ENCODE results near the gene BTBD9.
A peak's percentile ranks its signal among the peaks of the same experiment; 100 is the strongest.

The BTBD9 gene

DNA sequence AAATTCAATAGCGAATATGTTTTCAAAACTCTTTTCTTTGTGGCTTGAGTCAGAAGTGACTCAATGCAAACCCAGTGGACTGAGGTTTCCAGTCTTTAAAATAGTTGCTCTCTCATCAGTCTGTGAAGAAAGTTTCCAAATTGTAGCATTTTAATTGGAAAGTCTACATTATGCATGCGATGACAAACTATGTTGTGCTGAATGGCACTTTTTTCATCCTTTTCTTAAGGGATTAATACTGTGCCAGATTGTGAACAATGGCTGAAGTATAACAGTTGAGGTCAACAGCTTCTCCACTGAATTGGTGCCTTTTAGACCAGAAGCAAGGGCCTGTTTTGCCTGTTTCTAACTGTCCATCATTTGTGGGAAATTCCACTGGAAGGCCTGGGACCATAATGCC lies 377.1 kb downstream of the BTBD9 start:
- TF ChIP-seq TSHZ2 (CRISPR knock-in tag; IDR thresholded peaks at IDR 0.05) (no peak), TOX (CRISPR knock-in tag; IDR thresholded peaks at IDR 0.05; ENCODE audit: borderline replicate concordance) (no peak), ESRRG (CRISPR knock-in tag; IDR thresholded peaks at IDR 0.05) (no peak), ZNF565 (CRISPR knock-in tag; conservative IDR thresholded peaks at IDR 0.05; ENCODE audit: low read depth) (no peak), ZNF70 (CRISPR knock-in tag; IDR thresholded peaks at IDR 0.05) (no peak)
- peak; percentile 28 for ATAC-seq

GRCh38 chr6:38262026-38262425 lies 377.7 kb downstream of the BTBD9 start:
- TF ChIP-seq RARB (CRISPR knock-in tag; IDR thresholded peaks at IDR 0.05), result no peak
- TF ChIP-seq TCF4 (CRISPR knock-in tag; IDR thresholded peaks at IDR 0.05; ENCODE audit: borderline replicate concordance), result no peak
- no peak for TF ChIP-seq CREB5 (CRISPR knock-in tag; IDR thresholded peaks at IDR 0.05; ENCODE audit: low read depth)
- TF ChIP-seq ZC3H10 (CRISPR knock-in tag; IDR thresholded peaks at IDR 0.05), result no peak
- TF ChIP-seq ZNF70 (CRISPR knock-in tag; IDR thresholded peaks at IDR 0.05), result no peak
- no peak for TF ChIP-seq CSDC2 (CRISPR knock-in tag; IDR thresholded peaks at IDR 0.05)
- TF ChIP-seq ZFP30 (CRISPR knock-in tag; IDR thresholded peaks at IDR 0.05), result no peak
- no peak for TF ChIP-seq CSRNP3 (CRISPR knock-in tag; IDR thresholded peaks at IDR 0.05)
- no peak for TF ChIP-seq ZNF565 (CRISPR knock-in tag; conservative IDR thresholded peaks at IDR 0.05; ENCODE audit: low read depth)
- no peak for TF ChIP-seq ARNTL (CRISPR knock-in tag; IDR thresholded peaks at IDR 0.05; ENCODE audit: borderline replicate concordance, low read depth)
- peak; percentile 97 for ATAC-seq

GRCh38 chr6:38261626-38262025 lies 378.1 kb downstream of the BTBD9 start:
- peak; percentile 36 for ATAC-seq
- TF ChIP-seq CREB5 (CRISPR knock-in tag; IDR thresholded peaks at IDR 0.05; ENCODE audit: low read depth) (no peak), CSDC2 (CRISPR knock-in tag; IDR thresholded peaks at IDR 0.05) (no peak), BACH2 (CRISPR knock-in tag; IDR thresholded peaks at IDR 0.05; ENCODE audit: borderline replicate concordance) (no peak), ISL1 (CRISPR knock-in tag; IDR thresholded peaks at IDR 0.05) (no peak)

GRCh38 chr6:38259736-38260135 lies 380.0 kb downstream of the BTBD9 start:
- TF ChIP-seq ZNF565 (CRISPR knock-in tag; conservative IDR thresholded peaks at IDR 0.05; ENCODE audit: low read depth) (no peak), CREB5 (CRISPR knock-in tag; IDR thresholded peaks at IDR 0.05; ENCODE audit: low read depth) (no peak), TSHZ2 (CRISPR knock-in tag; IDR thresholded peaks at IDR 0.05) (no peak), TCF4 (CRISPR knock-in tag; IDR thresholded peaks at IDR 0.05; ENCODE audit: borderline replicate concordance) (no peak), RARB (CRISPR knock-in tag; IDR thresholded peaks at IDR 0.05) (no peak), ISL1 (CRISPR knock-in tag; IDR thresholded peaks at IDR 0.05) (peak; percentile 61)
- ATAC-seq, result peak; percentile 11; the same call in 2 of the 3 replicates
